ENCODE measurements around the gene DRICH1. TPM values are rescaled to one million over a fixed set of nuclear protein-coding genes. Genes with fewer than 3 reads are reported as not detected.

Gene DRICH1
- polyA plus RNA-seq, 2 of the 4 experiments (the other 2 are of a cell fraction) = 0.58 to 0.85 TPM

DNA sequence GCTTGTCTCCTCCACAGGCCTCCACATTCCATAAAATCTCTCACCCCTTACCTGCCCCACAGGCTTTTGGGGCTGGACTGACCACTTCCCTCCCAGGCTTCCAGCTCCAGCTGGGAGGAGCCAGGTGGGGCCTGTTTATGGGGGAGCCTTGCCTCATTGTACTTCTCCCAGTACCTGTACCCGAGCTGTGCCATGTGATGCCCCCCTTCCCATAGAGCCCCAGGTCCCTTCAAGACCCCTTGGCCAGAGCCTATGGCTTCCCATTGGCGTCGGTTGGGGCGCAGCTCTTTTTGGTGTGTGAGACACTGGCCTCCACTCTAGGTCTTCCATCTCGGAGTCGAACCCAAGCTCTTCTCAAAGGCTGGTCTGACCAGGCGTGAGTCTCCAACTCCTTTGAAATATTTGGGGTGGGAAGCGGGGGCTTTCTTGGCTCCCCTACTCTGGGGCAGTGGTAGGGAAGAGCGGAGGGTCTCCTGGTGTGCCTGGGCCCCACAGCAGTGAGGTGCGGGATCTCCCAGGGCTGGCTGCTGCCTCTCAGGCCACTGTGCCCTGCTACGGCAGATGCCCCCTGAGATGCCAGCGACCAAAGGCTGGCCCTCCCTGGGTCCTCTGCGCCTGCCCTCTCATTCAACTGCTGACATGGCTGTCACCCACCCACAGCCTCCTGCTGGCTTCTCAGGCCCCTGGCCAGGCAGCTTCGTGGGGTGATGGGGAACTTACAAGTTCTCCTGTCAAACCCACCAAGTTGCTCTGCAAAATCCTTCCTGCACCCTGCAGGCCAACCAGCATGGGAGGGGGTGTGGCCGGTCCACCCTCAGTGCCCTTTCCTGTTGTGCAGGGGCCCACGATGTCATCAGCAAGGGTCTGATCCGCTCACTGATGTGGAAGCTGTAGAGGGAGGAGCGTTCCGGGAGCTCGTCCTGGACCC, 25.7 kb downstream of the DRICH1 start:
- ATAC-seq (no peak), DNase-seq (ENCODE audit: low read depth in 1 of 2, low spot score in 1 of 2) (no peak), FAIRE-seq (no peak)
- no peak overlapping the region for H3K4me3 ChIP-seq
- H3K27ac ChIP-seq = no peak overlapping the region
- ChIA-PET CTCF (interaction anchor here (2.0 kb wide), 1 partner anchor 15 kb away, joined by 4 read pairs; no protein-coding TSS in a partner anchor), POLR2A (no interaction called here)
- WGBS (ENCODE audit: missing lambda C conversion rate) = 65% methylated on average over 4 of the region's 20 CpGs
- H3K4me2 ChIP-seq = no peak overlapping the region
- TF ChIP-seq, protein P1, sequence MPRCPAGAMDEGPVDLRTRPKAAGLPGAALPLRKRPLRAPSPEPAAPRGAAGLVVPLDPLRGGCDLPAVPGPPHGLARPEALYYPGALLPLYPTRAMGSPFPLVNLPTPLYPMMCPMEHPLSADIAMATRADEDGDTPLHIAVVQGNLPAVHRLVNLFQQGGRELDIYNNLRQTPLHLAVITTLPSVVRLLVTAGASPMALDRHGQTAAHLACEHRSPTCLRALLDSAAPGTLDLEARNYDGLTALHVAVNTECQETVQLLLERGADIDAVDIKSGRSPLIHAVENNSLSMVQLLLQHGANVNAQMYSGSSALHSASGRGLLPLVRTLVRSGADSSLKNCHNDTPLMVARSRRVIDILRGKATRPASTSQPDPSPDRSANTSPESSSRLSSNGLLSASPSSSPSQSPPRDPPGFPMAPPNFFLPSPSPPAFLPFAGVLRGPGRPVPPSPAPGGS (IDR thresholded peaks at IDR 0.05) = no peak
- TF ChIP-seq, protein P2, sequence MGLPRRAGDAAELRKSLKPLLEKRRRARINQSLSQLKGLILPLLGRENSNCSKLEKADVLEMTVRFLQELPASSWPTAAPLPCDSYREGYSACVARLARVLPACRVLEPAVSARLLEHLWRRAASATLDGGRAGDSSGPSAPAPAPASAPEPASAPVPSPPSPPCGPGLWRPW (IDR thresholded peaks at IDR 0.05) = no peak
- no peak for TF ChIP-seq FOXS1 (CRISPR knock-in tag; IDR thresholded peaks at IDR 0.05)
- TF ChIP-seq RFX5 (IDR thresholded peaks at IDR 0.05) = no peak
- TF ChIP-seq RNF2 (IDR thresholded peaks at IDR 0.05; ENCODE audit: borderline replicate concordance, low read depth) = no peak
- TF ChIP-seq CHD2 (IDR thresholded peaks at IDR 0.05; ENCODE audit: low read length, partially characterized antibody) = no peak
- no peak for TF ChIP-seq EHMT2 (IDR thresholded peaks at IDR 0.05; ENCODE audit: low read depth)
- TF ChIP-seq, protein P3, sequence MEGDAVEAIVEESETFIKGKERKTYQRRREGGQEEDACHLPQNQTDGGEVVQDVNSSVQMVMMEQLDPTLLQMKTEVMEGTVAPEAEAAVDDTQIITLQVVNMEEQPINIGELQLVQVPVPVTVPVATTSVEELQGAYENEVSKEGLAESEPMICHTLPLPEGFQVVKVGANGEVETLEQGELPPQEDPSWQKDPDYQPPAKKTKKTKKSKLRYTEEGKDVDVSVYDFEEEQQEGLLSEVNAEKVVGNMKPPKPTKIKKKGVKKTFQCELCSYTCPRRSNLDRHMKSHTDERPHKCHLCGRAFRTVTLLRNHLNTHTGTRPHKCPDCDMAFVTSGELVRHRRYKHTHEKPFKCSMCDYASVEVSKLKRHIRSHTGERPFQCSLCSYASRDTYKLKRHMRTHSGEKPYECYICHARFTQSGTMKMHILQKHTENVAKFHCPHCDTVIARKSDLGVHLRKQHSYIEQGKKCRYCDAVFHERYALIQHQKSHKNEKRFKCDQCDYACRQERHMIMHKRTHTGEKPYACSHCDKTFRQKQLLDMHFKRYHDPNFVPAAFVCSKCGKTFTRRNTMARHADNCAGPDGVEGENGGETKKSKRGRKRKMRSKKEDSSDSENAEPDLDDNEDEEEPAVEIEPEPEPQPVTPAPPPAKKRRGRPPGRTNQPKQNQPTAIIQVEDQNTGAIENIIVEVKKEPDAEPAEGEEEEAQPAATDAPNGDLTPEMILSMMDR (IDR thresholded peaks at IDR 0.05) = no peak
- no peak for TF ChIP-seq HDAC2 (IDR thresholded peaks at IDR 0.05)
- no peak for TF ChIP-seq HOXA7 (CRISPR knock-in tag; IDR thresholded peaks at IDR 0.05)
- no peak for TF ChIP-seq JUN (IDR thresholded peaks at IDR 0.05)
- no peak for TF ChIP-seq NR3C1 (IDR thresholded peaks at IDR 0.05)
- no peak for TF ChIP-seq MYC (IDR thresholded peaks at IDR 0.05; ENCODE audit: borderline replicate concordance, low read length)
- no peak for TF ChIP-seq ZC3H11A (IDR thresholded peaks at IDR 0.05)
- TF ChIP-seq BHLHE40 (IDR thresholded peaks at IDR 0.05; ENCODE audit: low read depth, low read length) = no peak
- no peak for TF ChIP-seq TFCP2L1 (CRISPR knock-in tag; IDR thresholded peaks at IDR 0.05)
- TF ChIP-seq, protein P4, sequence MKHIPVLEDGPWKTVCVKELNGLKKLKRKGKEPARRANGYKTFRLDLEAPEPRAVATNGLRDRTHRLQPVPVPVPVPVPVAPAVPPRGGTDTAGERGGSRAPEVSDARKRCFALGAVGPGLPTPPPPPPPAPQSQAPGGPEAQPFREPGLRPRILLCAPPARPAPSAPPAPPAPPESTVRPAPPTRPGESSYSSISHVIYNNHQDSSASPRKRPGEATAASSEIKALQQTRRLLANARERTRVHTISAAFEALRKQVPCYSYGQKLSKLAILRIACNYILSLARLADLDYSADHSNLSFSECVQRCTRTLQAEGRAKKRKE (CRISPR knock-in tag; IDR thresholded peaks at IDR 0.05; ENCODE audit: low read depth) = no peak
- no peaks in the 10 kb centered on the region for H3K4me1 ChIP-seq
- H3K9me3 ChIP-seq = no peaks in the 10 kb centered on the region

DNA sequence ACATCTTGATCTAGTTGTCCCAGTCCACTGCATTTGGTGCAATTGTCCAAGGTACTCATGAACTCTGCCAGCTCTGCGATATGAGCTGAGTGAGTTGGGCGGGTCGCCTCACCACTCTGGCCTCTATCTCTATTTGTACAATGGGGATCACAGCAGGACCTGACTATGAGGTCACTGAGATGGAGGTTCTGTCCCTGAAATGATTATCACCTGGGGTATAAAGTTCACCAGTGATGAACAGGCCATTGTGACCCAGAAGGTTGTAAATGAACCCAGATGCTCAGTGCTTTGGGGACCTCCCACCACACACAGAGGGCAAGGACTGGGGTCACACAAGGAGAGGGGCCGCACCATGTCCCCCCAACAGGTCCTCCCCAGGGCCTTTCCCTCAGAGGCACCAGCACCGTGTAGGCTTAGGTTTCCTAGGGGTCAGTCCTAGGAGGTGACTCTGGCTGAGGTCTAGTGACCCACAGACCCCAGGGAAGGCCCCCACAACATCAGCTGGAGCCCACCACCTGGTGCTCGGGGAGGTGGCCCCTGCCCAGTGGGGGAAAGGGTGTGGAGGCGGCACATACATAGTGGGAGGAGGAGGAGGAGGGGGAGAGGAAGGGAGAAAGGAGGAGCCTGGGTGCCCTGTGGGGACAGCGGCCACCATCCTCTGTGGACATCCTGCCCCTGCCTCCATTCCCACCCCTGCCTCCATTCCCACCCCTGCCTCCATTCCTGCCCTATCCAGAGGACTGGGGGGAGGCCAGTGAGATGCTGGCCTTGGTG, 27.0 kb downstream of the DRICH1 start:
- Histone ChIP-seq H3K4me3 (no peak overlapping the region), H3K4me1 (no peaks in the 10 kb centered on the region), H3K27ac (no peak overlapping the region), H3K9me3 (no peaks in the 10 kb centered on the region), H3K4me2 (no peak overlapping the region)
- ChIA-PET CTCF (no interaction called here), POLR2A (no interaction called here)
- WGBS (ENCODE audit: missing lambda C conversion rate) = 44% methylated on average over 5 of the region's 8 CpGs
- no peak for ATAC-seq
- no peak for DNase-seq (ENCODE audit: low read depth in 1 of 2, low spot score in 1 of 2)
- no peak for FAIRE-seq
- TF ChIP-seq BHLHE40 (IDR thresholded peaks at IDR 0.05; ENCODE audit: low read depth, low read length) (no peak), TP53 (CRISPR knock-in tag; IDR thresholded peaks at IDR 0.05) (no peak), HDAC2 (IDR thresholded peaks at IDR 0.05) (no peak), RAD21 (conservative IDR thresholded peaks at IDR 0.05 in 1 of 2, IDR thresholded peaks at IDR 0.05 in 1 of 2) (no peak), EHF (CRISPR knock-in tag; IDR thresholded peaks at IDR 0.05) (no peak), PHF8 (IDR thresholded peaks at IDR 0.05; ENCODE audit: borderline replicate concordance, low read depth) (no peak), NPAS2 (CRISPR knock-in tag; IDR thresholded peaks at IDR 0.05; ENCODE audit: borderline replicate concordance) (no peak)
- TF ChIP-seq, protein P5, sequence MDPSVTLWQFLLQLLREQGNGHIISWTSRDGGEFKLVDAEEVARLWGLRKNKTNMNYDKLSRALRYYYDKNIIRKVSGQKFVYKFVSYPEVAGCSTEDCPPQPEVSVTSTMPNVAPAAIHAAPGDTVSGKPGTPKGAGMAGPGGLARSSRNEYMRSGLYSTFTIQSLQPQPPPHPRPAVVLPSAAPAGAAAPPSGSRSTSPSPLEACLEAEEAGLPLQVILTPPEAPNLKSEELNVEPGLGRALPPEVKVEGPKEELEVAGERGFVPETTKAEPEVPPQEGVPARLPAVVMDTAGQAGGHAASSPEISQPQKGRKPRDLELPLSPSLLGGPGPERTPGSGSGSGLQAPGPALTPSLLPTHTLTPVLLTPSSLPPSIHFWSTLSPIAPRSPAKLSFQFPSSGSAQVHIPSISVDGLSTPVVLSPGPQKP (IDR thresholded peaks at IDR 0.05; ENCODE audit: low read depth, low read length) = no peak
